Activated gamma-delta T cell treated with anti-CD3 and anti-CD28 coated beads, Interleukin-2, amount 50 U/mL, for 16 hours (primary cell): ENCODE data around the gene FRMPD1.
A peak's percentile ranks its signal among the peaks of the same experiment; 100 is the strongest.
"Not testable (repeated sequence)": the region's sequence is repeated elsewhere in the genome, so short reads cannot be mapped to it uniquely, and the experiment has no call there.

ENCODE experiments used
- DNase-seq: peaks from one replicate; pipeline ENCODE4 v3.0.0-alpha.2; 2020; ENCODE audit warnings: low read depth

The FRMPD1 gene

GRCh38 chr9:37732952-37733351, 82.2 kb downstream of the FRMPD1 start:
- DNase-seq, result no peak

- no peak for DNase-seq
Measured at GRCh38 chr9:37739222-37739621, 88.5 kb downstream of the FRMPD1 start.

GRCh38 chr9:37740128-37740527, 89.4 kb downstream of the FRMPD1 start:
- DNase-seq, result no peak

- no peak for DNase-seq
Measured at GRCh38 chr9:37740631-37741328, 90.0 kb downstream of the FRMPD1 start.

- no peak for DNase-seq
Measured at GRCh38 chr9:37745970-37746369, 95.2 kb downstream of the FRMPD1 start.

- DNase-seq, result no peak
Measured at GRCh38 chr9:37746448-37747270, 95.9 kb downstream of the FRMPD1 start.

- peak; percentile 32 for DNase-seq
Measured at GRCh38 chr9:37747271-37747753, 96.6 kb downstream of the FRMPD1 start.

- DNase-seq, result no peak
Measured at GRCh38 chr9:37749129-37749528, 98.4 kb downstream of the FRMPD1 start.

GRCh38 chr9:37751186-37751585, 100.4 kb downstream of the FRMPD1 start:
- DNase-seq, result no peak

GRCh38 chr9:37751704-37752103, 101.0 kb downstream of the FRMPD1 start:
- not testable (repeated sequence) for DNase-seq

- DNase-seq, result not testable (repeated sequence)
Measured at GRCh38 chr9:37752112-37752511, 101.4 kb downstream of the FRMPD1 start.

GRCh38 chr9:37752642-37753488, 102.1 kb downstream of the FRMPD1 start:
- no peak for DNase-seq

GRCh38 chr9:37753489-37754190, 102.9 kb downstream of the FRMPD1 start, which contains the start of gene TRMT10B:
TSS of gene TRMT10B (plus strand) at chr9:37753805. CDS start at chr9:37761932, 8,127 bp downstream.
- DNase-seq, result peak; percentile 54

GRCh38 chr9:37758747-37759146, 108.0 kb downstream of the FRMPD1 start:
- no peak for DNase-seq

GRCh38 chr9:37760416-37761161, 109.8 kb downstream of the FRMPD1 start:
- DNase-seq, result no peak

GRCh38 chr9:37761511-37761910, 110.8 kb downstream of the FRMPD1 start:
- DNase-seq, result no peak

- not testable (repeated sequence) for DNase-seq
Measured at GRCh38 chr9:37765263-37765662, 114.5 kb downstream of the FRMPD1 start.

GRCh38 chr9:37769306-37769705, 118.6 kb downstream of the FRMPD1 start:
- DNase-seq, result no peak

GRCh38 chr9:37769995-37770394, 119.2 kb downstream of the FRMPD1 start:
- DNase-seq, result no peak

- no peak for DNase-seq
Measured at GRCh38 chr9:37775216-37775919, 124.6 kb downstream of the FRMPD1 start.
